Neural progenitor cell (in vitro differentiated cells): Measurements from ENCODE around the gene SSBP3. TPM values are rescaled to one million over a fixed set of nuclear protein-coding genes. Genes with fewer than 3 reads are reported as not detected.
A peak's percentile ranks its signal among the peaks of the same experiment; 100 is the strongest.

Experiments used
- DNase-seq: peaks from one replicate; pipeline ENCODE4 v3.0.0-alpha.2; 2016; ENCODE audit warnings: low spot score
- H2AFZ ChIP-seq: fragments of 200-600 bp; sonication (generic); replicated peaks from 2 replicates; pipeline ENCODE4 v1.6.1; 2016; ENCODE audit warnings: antibody characterized with exemption
- H3F3A ChIP-seq: fragments of 200-600 bp; sonication (generic); 2 replicates; pipeline ENCODE4 v1.6.1; 2016; ENCODE audit warnings: antibody characterized with exemption, low read depth
- H3K27ac ChIP-seq: fragments of 200-600 bp; sonication (generic); 2 replicates; pipeline ENCODE4 v1.5.1; 2016; ENCODE audit warnings: mild to moderate bottlenecking
- H3K27me3 ChIP-seq: fragments of 200-600 bp; sonication (generic); 2 replicates; pipeline ENCODE4 v1.6.1; 2016; ENCODE audit warnings: mild to moderate bottlenecking, moderate library complexity
- H3K36me3 ChIP-seq: fragments of 200-600 bp; sonication (generic); 2 replicates; pipeline ENCODE4 v1.5.1; 2016
- H3K4me1 ChIP-seq: fragments of 200-600 bp; sonication (generic); 2 replicates; pipeline ENCODE4 v1.6.1; 2016; ENCODE audit warnings: mixed run types
- H3K4me2 ChIP-seq: fragments of 200-600 bp; sonication (generic); 2 replicates; pipeline ENCODE4 v1.6.1; 2016
- H3K4me3 ChIP-seq: fragments of 200-600 bp; sonication (generic); 2 replicates; pipeline ENCODE4 v1.5.1; 2016
- H3K79me2 ChIP-seq: fragments of 200-600 bp; sonication (generic); 2 replicates; pipeline ENCODE4 v1.6.1; 2016; ENCODE audit warnings: low read depth
- H3K9ac ChIP-seq: fragments of 200-600 bp; sonication (generic); 2 replicates; pipeline ENCODE4 v1.6.1; 2016
- H3K9me3 ChIP-seq: fragments of 200-600 bp; sonication (generic); 2 replicates; pipeline ENCODE4 v1.5.1; 2016; ENCODE audit warnings: low read depth
- H4K20me1 ChIP-seq: fragments of 200-600 bp; sonication (generic); 2 replicates; pipeline ENCODE4 v1.6.1; 2016; ENCODE audit warnings: low read depth
- H3K27ac Mint-ChIP-seq: 3 replicates; pipeline ENCODE4 v1.8.0; 2021; ENCODE audit warnings: mixed read lengths
- H3K27me3 Mint-ChIP-seq: 2 replicates; pipeline ENCODE4 v1.8.0; 2022; ENCODE audit warnings: low read depth, mild to moderate bottlenecking, inconsistent platforms, moderate library complexity, mixed read lengths; ENCODE audit not compliant: insufficient read depth
- H3K36me3 Mint-ChIP-seq: 3 replicates; pipeline ENCODE4 v1.8.0; 2021; ENCODE audit warnings: mixed read lengths
- H3K4me1 Mint-ChIP-seq: 3 replicates; pipeline ENCODE4 v1.8.0; 2021; ENCODE audit warnings: mixed read lengths
- H3K4me3 Mint-ChIP-seq: 3 replicates; pipeline ENCODE4 v1.8.0; 2021; ENCODE audit warnings: mild to moderate bottlenecking, moderate library complexity, mixed read lengths
- H3K9me3 Mint-ChIP-seq: 3 replicates; pipeline ENCODE4 v1.8.0; 2020; ENCODE audit warnings: mixed read lengths
- EZH2 ChIP-seq: fragments of 200-600 bp; sonication (generic); IDR thresholded peaks from 2 replicates; pipeline ENCODE4 v1.6.1; 2017; ENCODE audit warnings: antibody characterized with exemption, mild to moderate bottlenecking, moderate library complexity
- EZH2phosphoT487 ChIP-seq: fragments of 200-600 bp; sonication (generic); IDR thresholded peaks from 2 replicates; pipeline ENCODE4 v1.6.1; 2017; ENCODE audit warnings: antibody characterized with exemption
- total RNA-seq: library from RNA; depleted of rRNA; stranded (reverse); fragments of >200 nt; gene quantifications from 2 replicates; pipeline ENCODE4 v1.2.3, GENCODE V29; 2015; ENCODE audit warnings: low replicate concordance
- TF ChIP-seq, protein P1 (sequence below): fragments of 200-600 bp; sonication (generic); IDR thresholded peaks from 2 replicates; pipeline ENCODE4 v1.5.1; 2017; ENCODE audit warnings: antibody characterized with exemption, mild to moderate bottlenecking

Gene SSBP3
- total RNA-seq, 1 donor from 2014 or later, result 53.0 TPM

DNA sequence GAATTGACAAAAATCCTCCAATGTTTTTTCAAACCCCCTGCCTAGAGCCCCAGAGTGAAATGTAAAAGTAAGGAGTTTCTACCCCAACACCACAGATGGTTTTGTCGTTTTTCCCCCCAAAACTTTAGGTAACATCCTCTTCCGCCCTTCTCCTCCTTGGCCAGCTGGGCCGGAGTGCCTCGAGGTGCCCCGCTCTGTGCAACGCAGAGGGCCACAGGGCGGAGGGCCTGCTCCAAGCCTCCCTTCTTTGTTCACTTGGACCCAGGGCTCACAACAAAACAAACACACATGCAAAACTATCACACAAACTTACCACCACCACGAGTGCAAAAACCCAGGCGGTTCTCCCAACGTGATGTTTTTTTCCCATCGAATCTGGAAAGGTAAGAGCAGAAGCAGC, 1.9 kb downstream of the SSBP3 start:
- Mint-ChIP-seq H3K4me1 (peaks cover 56% of the 10 kb centered on the region), H3K9me3 (no peaks in the 10 kb centered on the region), H3K27me3 (peaks cover 8% of the 10 kb centered on the region), H3K4me3 (peak overlapping the region; percentile 90), H3K27ac (peak overlapping the region; percentile 67), H3K36me3 (peaks cover 45% of the 10 kb centered on the region)
- Histone ChIP-seq H3K9me3 (no peaks in the 10 kb centered on the region), H3F3A (peaks cover 22% of the 10 kb centered on the region), H3K79me2 (peaks cover 64% of the 10 kb centered on the region), H3K4me2 (peak overlapping the region; percentile 87), H3K4me3 (peak overlapping the region; percentile 97), H3K27ac (no peak overlapping the region), H3K9ac (no peak overlapping the region), H3K27me3 (no peaks in the 10 kb centered on the region), H3K4me1 (peaks cover 38% of the 10 kb centered on the region), H4K20me1 (peaks cover 63% of the 10 kb centered on the region), H3K36me3 (peaks cover 9% of the 10 kb centered on the region), H2AFZ (no peak overlapping the region)
- no peak for DNase-seq
- TF ChIP-seq EZH2 (no peak), EZH2phosphoT487 (no peak)
- TF ChIP-seq, protein P1, sequence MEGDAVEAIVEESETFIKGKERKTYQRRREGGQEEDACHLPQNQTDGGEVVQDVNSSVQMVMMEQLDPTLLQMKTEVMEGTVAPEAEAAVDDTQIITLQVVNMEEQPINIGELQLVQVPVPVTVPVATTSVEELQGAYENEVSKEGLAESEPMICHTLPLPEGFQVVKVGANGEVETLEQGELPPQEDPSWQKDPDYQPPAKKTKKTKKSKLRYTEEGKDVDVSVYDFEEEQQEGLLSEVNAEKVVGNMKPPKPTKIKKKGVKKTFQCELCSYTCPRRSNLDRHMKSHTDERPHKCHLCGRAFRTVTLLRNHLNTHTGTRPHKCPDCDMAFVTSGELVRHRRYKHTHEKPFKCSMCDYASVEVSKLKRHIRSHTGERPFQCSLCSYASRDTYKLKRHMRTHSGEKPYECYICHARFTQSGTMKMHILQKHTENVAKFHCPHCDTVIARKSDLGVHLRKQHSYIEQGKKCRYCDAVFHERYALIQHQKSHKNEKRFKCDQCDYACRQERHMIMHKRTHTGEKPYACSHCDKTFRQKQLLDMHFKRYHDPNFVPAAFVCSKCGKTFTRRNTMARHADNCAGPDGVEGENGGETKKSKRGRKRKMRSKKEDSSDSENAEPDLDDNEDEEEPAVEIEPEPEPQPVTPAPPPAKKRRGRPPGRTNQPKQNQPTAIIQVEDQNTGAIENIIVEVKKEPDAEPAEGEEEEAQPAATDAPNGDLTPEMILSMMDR, result no peak

DNA sequence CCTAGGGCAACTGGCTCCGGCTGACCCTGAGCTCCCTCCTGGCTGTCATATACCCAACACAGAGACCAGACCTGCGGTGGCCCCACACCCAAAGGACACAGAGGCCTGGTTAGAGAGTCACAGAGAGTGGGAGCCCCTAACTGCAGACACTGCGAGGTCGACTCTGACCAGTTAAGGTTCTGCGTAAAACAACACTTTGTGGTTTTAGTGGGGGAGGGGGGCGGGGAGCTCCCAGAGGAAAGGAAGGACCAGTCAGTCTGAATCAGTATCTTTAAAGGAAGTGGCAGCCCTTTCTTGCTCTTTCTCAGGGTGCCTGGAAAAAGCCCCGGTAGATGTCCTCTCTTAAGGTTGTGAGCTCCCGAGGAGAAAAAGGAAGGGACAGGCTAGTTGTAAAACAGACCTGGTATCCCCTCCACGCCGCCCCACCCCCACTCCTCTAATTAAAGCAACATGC, 2.4 kb downstream of the SSBP3 start:
- H3K27ac ChIP-seq, result no peak overlapping the region
- DNase-seq, result no peak
- Mint-ChIP-seq H3K36me3 (peaks cover 49% of the 10 kb centered on the region), H3K27ac (peak overlapping the region; percentile 67), H3K4me1 (peaks cover 54% of the 10 kb centered on the region), H3K27me3 (peaks cover 3% of the 10 kb centered on the region), H3K9me3 (no peaks in the 10 kb centered on the region), H3K4me3 (peak overlapping the region; percentile 90)
- peaks cover 68% of the 10 kb centered on the region for H3K79me2 ChIP-seq
- TF ChIP-seq, protein P1, result no peak
- H3K36me3 ChIP-seq, result peaks cover 9% of the 10 kb centered on the region
- no peaks in the 10 kb centered on the region for H3K9me3 ChIP-seq
- peaks cover 21% of the 10 kb centered on the region for H3F3A ChIP-seq
- H3K9ac ChIP-seq, result no peak overlapping the region
- no peak overlapping the region for H2AFZ ChIP-seq
- H4K20me1 ChIP-seq, result peaks cover 67% of the 10 kb centered on the region
- H3K4me1 ChIP-seq, result peaks cover 34% of the 10 kb centered on the region
- no peaks in the 10 kb centered on the region for H3K27me3 ChIP-seq
- peak overlapping the region; percentile 87 for H3K4me2 ChIP-seq
- H3K4me3 ChIP-seq, result peak overlapping the region; percentile 97

DNA sequence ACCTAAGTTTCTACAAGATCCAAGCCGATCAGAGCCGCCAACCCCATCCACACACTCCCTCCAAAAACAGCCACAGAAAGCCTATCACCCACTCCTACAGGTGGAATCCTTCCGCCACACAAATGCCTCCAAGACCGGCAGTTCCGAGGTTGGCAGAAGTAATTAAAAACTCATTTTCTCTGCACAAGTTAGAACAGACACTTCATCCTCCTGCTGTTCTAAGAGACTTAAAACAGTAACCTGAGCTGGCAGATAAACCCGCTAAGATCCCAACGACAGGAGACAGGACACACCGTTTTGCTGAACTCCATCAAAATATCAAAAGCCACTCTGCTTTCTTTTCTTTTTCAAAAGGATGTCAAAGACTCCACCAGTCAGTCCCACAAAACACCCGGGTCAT, 2.8 kb downstream of the SSBP3 start:
- Mint-ChIP-seq H3K4me3 (peak overlapping the region; percentile 90), H3K4me1 (peaks cover 54% of the 10 kb centered on the region), H3K9me3 (no peaks in the 10 kb centered on the region), H3K36me3 (peaks cover 53% of the 10 kb centered on the region), H3K27me3 (peaks cover 2% of the 10 kb centered on the region), H3K27ac (no peak overlapping the region)
- Histone ChIP-seq H2AFZ (no peak overlapping the region), H3F3A (peaks cover 18% of the 10 kb centered on the region), H3K79me2 (peaks cover 72% of the 10 kb centered on the region), H3K27me3 (no peaks in the 10 kb centered on the region), H4K20me1 (peaks cover 71% of the 10 kb centered on the region), H3K4me1 (peaks cover 30% of the 10 kb centered on the region), H3K4me2 (peak overlapping the region; percentile 87), H3K36me3 (peaks cover 9% of the 10 kb centered on the region), H3K9me3 (no peaks in the 10 kb centered on the region), H3K27ac (no peak overlapping the region), H3K4me3 (peak overlapping the region; percentile 97), H3K9ac (no peak overlapping the region)
- DNase-seq, result no peak
- no peak for TF ChIP-seq EZH2
- TF ChIP-seq EZH2phosphoT487, result no peak
- TF ChIP-seq, protein P1, result no peak
